Cardiac ventricle fibroblast (primary cell): ENCODE data around the gene BOC. TPM values are rescaled to one million over a fixed set of nuclear protein-coding genes. Genes with fewer than 3 reads are reported as not detected.

ENCODE experiments used
- total RNA-seq: library from RNA; depleted of rRNA; stranded (reverse); fragments of >200 nt; gene quantifications from 2 replicates; pipeline ENCODE4 v1.2.3, GENCODE V29; 2015

Gene BOC
- total RNA-seq = 16.6 and 23.2 TPM in 2 replicates

GRCh38 chr3:113211330-113212149, at the start of gene BOC:
Gene BOC (plus strand): TSS chr3:113211557. CDS start chr3:113249803, 38,246 bp downstream.

Other genes starting within 250 kb of the BOC start
- not detected in 2 replicates for gene CD200R1, start 236.5 kb upstream of the BOC start, total RNA-seq
- gene GTPBP8, start 220.6 kb upstream of the BOC start, total RNA-seq = 13.7 and 32.0 TPM in 2 replicates
- 1.5 and 3.8 TPM in 2 replicates for gene CFAP44, start 229.9 kb downstream of the BOC start, total RNA-seq